GM21737 (cell line): ENCODE data around the gene ZNF526.
A peak's percentile ranks its signal among the peaks of the same experiment; 100 is the strongest.

Source experiments
- ATAC-seq: cut with Tn5 transposase; IDR thresholded peaks from one replicate; pipeline ENCODE4 v1.9.1; 2021; ENCODE audit warnings: mild to moderate bottlenecking, moderate library complexity; ENCODE audit not compliant: unreplicated experiment

Gene ZNF526, protein sequence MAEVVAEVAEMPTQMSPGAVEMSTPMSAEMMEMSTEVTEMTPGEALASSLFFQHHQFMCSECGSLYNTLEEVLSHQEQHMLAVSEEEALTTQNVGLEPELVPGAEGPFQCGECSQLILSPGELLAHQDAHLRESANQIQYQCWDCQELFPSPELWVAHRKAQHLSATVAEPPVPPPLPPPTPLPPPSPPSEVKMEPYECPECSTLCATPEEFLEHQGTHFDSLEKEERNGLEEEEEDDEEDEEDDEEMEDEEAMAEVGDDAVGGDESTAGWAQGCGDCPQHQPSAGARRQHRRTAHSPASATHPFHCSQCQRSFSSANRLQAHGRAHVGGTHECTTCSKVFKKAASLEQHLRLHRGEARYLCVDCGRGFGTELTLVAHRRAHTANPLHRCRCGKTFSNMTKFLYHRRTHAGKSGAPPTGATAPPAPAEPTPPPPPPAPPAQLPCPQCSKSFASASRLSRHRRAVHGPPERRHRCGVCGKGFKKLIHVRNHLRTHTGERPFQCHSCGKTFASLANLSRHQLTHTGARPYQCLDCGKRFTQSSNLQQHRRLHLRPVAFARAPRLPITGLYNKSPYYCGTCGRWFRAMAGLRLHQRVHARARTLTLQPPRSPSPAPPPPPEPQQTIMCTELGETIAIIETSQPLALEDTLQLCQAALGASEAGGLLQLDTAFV

DNA sequence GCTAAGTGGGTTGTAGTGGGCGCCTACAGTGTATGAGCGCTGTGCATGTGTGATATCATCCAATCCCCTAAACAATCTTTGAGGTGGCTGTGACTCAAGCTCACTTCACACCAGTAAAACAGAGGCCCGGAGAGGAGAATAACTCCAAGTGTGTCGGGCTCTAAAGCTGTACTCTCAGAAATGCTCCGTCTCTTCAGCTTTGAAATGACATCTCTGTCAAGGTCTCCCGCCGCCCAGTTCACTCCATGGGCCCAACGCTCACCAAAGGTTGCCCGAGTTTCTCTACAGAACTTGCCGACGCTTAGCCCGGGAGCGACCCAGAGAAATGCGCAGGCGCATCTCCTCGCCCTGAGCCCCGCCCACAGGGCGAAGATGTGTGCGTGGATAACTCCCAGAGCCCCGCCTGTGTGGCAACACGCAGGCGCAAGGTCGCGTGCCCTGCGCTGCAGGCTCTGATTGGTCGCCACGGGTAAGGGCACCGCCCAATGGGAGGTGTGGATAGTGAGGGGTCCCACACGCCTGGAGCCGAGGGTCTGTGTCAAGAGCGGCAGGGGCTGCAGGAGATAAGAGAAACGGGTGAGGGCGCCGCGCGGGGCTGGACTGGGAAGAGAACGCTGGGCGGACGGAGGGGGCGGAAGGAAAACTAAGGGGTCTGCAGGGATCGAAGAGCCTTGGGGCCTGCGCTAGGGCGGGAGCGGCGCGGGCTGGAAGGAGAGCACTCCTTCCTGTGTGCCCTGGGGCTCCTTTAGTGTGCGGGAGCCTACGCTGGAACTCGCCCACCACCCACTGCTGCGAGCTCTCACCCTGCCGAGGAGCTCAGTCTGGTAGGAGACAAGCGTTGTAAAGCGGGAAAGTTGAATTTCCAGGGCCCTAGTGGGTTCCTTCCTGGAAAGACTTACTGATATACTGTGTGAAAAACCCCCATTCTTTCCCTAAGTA, at the start of gene ZNF526:
Gene ZNF526, plus strand, starts transcription at position 501 of the 939 bp plus-strand sequence. CDS start 4,092 bp downstream, outside the sequence.
- peak; percentile 60 for ATAC-seq

DNA sequence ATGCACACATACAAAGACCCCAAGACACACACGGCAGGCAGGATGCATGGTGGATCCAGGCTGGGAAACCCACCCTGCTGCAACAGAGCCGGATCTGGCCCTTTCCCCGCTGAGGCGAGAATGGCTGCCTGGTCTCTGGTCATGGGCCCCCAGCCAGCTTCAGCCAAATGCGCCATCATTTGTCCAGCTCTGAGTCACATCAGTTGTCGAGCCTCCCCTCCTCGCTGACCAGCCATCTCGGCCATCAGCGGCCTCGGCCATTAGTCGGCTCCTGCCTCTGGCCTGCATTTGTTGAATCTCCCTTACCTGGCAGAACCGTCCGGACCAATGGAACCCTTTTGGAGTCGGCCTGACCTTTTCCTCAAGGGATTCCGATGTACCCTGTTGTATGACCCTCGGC, 49.4 kb upstream of the ZNF526 start:
- no peak for ATAC-seq

DNA sequence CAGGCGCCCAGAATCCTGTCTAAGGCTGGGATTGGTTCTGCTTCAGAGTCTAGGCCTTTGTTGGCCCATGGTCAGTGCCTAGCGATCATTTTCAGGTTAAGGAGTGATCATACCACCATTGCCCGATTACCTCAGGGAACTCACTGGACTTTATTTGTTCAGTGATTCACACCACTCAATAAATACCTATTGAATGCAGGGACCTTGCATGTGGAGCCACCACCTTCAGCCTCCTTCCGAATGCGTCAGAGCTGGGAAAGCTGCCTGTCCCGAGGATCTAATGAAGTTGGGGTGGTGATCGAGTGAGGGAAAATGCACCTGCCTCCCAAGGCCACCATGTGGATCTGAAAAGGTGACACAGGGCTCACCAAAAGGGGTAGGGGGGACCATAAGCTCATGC, 47.9 kb upstream of the ZNF526 start:
- ATAC-seq, result no peak

DNA sequence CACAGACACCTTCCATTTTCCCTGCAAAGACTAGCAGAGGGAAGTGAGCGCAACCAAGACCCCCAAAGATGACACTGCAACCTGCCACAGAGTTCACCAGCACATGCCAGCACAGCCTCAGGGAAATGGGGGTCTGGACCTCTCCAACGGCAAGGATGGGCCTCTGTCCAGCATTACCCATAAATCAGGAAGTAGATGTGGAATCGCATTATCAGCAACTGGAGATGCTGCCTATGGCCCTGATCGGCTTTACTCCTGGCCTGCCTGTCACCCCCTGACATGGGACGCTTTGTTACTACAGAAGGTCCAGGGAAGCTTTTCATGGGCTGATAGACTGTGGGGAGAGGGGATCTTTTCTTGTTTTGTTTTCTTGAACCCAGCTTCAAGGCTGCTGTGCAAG, 46.4 kb upstream of the ZNF526 start:
- ATAC-seq, result no peak

DNA sequence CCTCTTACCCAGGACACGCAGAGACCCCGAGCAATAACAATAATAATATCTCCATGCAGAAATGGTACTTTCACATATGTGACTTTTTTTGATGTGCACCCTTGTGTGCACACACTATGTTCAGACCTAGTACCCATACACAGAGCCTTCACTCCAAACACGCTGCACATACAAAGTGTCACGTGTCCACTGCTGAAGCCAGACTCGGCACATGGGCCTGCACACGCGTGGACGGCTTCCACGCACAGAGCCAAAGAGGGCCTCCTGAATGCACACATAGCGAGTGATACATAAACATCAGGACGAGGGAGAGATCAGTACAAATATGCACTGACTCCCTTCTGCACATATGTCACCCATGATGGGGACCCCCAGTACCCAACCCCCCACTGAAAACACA, 45.9 kb upstream of the ZNF526 start:
- no peak for ATAC-seq

DNA sequence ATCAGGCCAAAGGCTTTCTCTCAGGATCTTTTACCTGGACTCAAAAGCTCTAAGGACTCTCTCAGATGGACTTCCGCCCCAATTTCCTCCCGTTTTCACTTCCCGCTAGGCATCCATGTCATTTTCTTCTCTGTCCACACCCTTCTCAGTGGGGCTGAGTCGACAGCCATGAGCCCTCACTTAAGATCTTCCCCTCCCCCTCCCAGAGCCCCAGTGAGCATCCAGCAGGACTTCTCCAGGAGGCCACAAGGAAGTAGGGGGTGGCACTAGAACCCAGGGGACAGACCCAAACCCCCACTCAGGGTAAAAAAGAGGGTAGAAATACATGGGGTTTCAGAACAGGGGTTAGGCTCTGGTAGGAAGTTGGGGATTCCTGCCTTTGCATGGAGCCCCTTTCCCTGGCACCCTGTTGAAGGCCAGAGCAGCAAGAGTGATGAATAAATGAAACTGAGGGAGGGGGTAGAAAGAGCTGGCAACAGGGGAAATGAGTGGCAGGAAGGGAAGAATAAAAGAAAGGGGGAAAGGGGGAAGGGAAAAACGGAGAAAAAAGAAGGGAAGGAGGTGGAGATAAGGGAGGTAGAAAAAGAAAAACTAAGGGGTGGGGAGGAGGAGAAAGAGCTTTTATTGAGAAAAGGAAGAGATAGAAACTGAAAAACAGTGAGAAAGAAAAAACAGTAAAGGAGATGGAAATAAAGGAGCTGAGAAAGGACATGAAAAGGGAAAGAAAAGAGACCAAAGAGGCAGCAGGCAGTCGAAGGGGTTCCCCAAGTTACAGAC, 45.0 kb upstream of the ZNF526 start:
- no peak for ATAC-seq

DNA sequence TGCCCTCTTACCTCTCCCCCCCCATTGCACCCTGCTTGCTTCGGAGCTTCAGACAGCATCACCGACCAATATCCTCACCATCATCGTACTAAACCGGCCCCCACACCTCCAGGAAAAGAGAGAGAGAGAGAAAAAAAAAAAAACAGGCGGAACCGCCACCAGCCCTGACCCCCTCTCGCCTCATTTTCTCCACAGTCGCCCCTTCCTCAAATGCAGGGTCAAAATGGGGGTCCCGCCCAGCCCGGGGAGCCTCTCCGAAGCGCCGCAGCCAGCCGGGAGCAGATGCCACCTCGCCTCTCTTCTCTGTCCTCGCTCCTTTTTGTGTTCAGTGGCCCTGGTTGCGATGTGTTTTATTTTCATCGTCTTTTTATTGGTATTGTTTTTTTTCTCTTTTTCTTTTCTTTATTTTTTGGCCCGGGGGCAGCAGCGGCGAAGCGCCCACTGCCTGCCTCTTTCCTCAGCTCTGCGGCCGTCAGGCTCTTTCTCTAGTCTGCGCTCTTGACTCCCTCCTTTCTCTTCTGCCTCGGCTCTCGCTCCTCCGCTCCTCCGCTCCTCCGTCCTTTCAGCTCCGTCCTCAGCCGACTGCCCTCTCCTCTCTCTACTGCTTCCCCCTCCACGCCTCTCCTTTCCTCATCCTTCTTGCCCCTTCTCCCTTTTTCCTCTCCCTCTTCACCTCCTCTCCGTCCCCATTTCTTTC, 44.0 kb upstream of the ZNF526 start:
- no peak for ATAC-seq

DNA sequence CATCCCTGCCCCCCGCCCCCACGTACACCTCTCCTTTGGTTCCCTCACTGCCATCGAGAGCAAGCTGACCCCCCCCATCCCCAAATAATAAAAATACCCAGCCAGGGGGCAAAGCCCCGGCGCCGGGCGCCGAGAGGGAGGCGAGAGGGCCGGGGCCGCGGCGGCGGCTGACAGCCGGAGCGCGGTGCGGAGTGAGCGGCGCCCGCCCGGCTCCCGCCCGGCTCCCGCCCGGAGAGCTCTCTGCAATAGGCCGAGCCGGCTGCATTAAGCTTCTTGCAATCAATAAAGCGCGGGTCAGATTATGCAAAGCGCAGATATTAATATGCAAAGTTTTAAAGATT, 43.5 kb upstream of the ZNF526 start:
- ATAC-seq, result no peak

DNA sequence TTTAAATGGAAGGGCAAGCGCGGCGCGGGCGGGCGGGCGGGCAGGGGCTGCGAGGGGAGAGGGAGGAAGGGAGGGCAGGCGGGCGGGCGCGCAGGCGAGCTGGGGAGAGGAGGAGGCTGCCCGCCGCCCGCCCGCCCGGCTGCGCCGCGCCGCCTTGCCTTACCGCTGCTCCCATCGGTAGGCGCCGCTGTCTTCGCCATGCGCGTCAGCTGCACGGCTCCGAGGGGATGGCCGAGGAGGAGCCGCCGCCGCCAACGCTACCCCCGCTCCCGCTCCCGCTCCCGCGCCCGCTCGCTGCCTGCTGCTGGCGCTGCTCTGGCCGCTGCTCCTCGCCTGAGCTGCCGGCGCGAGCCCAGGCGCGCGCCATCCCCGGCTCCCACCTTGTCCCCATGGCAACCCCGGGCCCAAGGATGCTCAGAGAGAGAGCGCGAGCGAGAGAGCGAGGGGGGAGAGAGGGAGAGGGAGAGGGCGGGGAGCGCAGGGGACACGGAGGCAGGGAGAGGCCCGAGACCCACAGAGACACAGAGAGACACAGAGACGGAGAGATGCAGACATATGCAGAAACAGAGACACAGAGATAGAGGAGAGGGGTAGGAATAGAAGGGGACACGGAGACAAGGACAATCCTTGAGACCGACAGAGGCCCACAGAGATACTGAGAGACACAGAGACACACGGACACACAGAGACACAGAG, 43.0 kb upstream of the ZNF526 start:
- ATAC-seq, result peak; percentile 71

DNA sequence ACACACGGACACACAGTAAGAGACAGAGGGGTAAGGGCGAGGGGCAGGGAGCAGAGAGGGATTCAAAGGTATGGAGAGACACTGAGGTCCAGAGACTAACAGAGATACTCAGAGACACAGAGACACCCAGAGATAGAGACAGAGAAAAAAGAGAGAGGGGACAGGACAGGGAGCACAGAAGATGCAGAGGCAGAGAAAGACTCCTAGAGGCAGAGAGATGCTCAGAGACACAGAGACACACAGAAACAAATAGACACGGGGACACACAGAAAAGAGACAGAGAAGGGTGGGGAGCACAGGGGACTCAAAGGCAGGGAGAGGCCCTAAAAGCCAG, 42.5 kb upstream of the ZNF526 start:
- no peak for ATAC-seq

DNA sequence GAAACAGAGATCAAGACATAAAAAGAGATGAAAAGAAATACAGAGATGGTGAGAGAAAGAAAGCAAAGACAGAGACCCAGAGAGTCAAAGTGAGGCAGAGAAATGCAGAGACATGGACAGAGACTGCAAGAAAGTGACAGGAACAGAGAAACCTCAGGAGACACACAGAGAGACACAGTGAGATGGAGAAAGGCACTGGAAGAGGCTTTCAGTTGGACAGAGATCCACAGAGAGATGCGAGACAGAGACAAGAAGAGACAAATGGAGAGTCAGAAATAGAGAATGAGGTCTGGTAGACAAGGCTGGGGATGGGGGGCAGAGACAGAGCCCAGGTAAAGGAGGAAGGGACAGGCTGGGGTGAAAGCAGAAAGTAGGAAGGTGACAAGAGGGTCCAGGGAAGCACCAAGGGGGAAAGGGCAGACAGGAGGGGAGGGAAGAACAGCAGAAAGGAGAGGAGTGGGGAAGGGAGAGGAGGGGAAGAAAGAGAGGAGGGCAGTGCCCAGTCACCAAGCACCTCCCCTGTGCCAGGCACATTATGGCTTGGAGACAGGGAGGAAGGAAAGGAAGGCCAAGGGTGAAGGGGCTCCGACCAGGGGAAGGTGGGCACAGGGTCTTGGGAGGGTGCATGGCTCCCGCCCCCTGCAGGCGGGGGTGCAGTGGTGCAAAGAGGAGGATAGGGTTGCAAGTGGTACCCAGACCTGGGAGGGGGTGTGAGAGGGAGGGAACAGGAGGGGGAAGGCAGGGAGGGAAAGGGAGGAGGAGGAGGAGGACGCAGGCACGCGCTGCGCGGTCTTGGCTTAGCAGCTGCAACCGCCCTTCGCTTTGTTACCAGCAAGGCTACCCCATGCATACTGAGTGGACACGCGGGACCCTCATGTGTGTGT, 41.1 kb upstream of the ZNF526 start:
- ATAC-seq, result no peak

DNA sequence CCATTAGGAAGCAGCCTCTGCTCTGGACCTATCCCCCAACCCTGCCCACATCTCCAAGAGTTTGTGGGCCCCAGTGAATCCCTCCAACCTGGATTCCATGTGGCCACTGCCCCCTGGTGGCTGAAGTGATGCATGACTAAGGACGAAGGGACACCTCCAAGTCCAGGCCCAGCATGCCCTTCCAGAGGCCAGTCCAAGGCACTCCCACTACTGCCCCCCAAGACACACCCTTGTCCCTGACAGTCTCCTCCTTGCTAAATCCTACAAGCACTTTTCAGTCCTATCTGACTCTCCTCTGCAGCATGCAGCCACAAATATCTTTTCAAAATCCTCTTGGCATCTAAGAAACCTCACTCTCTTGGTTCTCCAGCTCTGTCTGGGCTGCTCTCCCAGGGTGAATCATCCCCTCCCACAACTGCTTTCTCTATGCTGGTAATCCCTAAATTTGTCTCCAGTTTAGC, 35.7 kb upstream of the ZNF526 start:
- no peak for ATAC-seq

DNA sequence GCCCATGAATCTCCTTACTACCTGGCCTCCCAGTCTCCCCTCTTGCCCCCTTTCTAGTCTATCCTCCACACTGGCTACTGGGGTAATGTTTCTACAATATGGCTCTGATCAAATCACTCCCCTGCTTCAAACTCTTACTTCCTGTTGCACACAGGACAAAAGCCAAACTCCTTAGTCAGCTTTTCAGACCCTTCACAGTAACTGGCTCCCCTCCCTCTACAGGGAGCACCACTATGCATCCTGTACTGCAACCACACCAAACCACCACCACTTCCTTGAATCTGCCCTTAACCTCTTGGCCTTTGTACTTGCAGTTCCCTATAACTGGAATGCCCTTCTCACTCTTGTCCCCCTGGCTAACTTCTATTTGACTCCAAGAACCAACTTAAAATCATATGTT, 34.8 kb upstream of the ZNF526 start:
- no peak for ATAC-seq

DNA sequence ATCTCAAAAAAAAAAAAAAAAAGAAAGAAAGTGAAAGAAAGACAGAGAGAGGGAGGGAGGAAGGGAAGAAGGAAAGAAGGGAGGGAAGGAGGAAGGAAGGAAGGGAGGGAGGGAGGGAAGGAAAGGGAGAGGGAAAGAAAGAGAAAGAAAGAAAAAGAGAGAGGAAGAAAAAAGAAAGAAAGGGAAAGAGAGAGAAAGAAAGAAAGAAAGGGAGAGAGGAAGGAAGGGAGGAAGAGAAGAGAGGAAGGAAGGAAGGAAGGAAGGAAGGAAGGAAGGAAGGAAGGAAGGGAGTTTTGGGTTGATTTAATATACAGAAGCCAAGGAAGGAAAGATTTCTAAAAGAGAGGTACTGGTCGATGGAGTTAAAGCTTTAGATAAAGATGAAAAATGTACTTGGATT, 31.4 kb upstream of the ZNF526 start:
- no peak for ATAC-seq

DNA sequence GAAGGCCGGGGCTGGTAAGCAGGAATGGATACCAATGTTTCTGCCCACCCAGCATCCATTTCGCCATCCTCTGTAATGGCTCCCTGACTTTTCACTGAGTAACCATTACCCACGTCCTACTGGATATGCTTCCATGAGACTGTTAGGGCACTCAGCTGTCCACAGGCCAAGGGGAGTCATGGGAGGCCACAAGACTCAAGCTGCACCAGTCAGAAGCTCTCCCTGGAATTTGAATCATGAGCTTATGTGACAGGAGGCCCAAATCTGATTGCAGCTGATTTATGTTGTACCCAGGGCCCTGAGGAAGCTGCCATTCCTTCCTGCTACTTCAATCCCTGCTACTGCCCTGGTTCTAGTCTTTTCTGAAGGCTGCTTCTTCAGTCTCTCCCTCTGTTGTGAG, 31.0 kb upstream of the ZNF526 start:
- ATAC-seq, result no peak

DNA sequence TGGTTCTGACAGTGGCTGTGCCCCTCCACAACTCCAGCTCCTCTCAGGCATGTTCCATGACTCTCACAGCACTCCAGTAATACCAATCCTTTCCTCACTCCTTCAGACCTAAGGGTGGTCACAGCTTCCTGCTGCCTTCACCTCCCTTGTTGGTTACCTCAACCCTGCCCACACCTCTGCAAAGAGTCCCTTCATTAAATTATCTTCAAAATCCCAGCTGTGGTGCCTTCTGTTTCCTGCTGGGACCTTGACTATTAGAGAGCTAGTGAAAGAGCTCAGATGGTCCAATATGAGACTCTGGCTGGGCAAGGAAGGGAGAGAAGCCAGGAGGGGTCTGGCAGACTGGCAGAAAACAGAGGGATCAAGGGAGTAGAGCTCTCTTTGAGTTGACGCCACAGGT, 28.8 kb upstream of the ZNF526 start:
- ATAC-seq, result no peak

DNA sequence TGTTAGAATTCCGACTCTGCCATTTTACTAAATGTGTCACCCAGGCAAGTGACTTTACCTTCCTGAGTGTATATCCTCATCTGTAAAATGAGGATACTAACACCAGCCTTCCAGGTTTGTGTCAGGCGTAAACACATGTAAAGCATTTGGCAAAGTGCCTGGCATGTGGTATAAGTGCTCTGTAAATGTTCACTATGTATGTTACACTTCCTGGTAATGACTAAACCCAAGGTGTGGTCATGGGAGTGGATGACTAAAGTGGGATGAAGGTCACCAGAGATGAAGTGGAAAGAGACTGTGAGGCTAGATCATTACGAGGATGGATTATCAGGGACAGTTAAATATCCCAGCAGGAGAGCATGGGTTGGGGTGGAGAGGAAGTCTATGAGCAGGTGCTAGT, 28.3 kb upstream of the ZNF526 start:
- ATAC-seq, result no peak

DNA sequence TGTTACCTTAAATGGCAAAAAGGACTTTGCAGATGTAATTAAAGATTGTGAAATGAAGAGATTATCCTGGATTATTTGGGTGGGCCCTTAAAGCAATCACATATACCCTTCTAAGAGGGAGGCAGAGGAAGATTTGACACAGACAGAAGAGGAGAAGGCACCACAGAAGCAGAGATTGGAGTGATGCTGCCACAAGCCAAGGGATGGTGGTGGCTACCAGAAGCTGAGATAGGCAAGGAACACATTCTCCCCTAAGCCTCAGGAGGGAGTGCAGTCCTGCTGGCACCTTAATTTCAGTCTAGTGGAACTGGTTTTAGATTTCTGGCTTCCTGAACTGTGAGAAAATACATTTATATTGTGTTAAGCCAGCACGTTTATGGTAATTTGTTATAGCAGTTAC, 26.8 kb upstream of the ZNF526 start:
- ATAC-seq, result no peak

DNA sequence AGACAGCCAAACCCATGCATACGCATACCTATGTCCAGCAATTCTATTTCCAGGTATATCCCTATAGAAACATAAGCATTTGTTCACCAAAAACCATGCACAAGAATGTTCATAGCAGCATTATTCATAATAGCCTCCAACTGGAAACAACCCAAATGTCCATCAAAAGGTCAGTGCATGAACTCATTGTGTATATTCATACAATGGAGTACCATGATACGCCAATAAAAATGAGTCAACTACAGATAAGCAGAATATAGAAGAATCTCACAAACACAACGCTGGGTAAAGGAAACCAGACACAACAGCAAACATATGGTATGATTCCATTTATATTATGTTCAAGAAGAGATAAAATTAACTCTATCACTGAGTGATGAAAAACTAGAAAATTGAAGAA, 26.4 kb upstream of the ZNF526 start:
- no peak for ATAC-seq
